Thyroid gland (tissue), 4 donors: Measurements from ENCODE around the gene DNM3. TPM values are rescaled to one million over a fixed set of nuclear protein-coding genes. Genes with fewer than 3 reads are reported as not detected.

Experiments
- DNase-seq, 2 donors: peaks; one replicate each; pipeline ENCODE4 v3.0.0-alpha.2; 2019
- H3K27ac ChIP-seq, 3 donors: fragments of 200-600 bp; sonication (generic); 1 replicate in 2 of 3; 2 replicates in 1 of 3; pipeline ENCODE4 v1.5.1; 2016 to 2019; ENCODE audit warnings: mild to moderate bottlenecking in 1 of 3, moderate library complexity in 1 of 3
- H3K27me3 ChIP-seq: fragments of 200-600 bp; sonication (generic); one replicate; pipeline ENCODE4 v1.5.1; 2019
- H3K36me3 ChIP-seq, 2 donors: fragments of 200-600 bp; sonication (generic); one replicate each; pipeline ENCODE4 v1.5.1; 2016 to 2019
- H3K4me1 ChIP-seq, 2 donors: fragments of 200-600 bp; sonication (generic); one replicate each; pipeline ENCODE4 v1.5.1; 2017 to 2019
- H3K4me3 ChIP-seq, 3 donors: fragments of 200-600 bp; sonication (generic); replicated peaks in 1 of 3; 1 replicate in 2 of 3; 2 replicates in 1 of 3; pipeline ENCODE4 v1.5.1; 2016; ENCODE audit warnings: mild to moderate bottlenecking in 1 of 3
- H3K9me3 ChIP-seq: fragments of 200-600 bp; sonication (generic); one replicate; pipeline ENCODE4 v1.5.1; 2017
- CTCF ChIP-seq, 6 experiments: fragments of 200-600 bp in 3 of 6; fragments of 450-650 bp in 3 of 6; sonication (generic) in 3 of 6; IDR thresholded peaks; one replicate each; pipeline ENCODE4 v1.5.1; 2016 to 2019; ENCODE audit warnings: antibody characterized with exemption in 6 of 6, mild to moderate bottlenecking in 2 of 6, inconsistent platforms in 1 of 6, moderate library complexity in 1 of 6
- POLR2A ChIP-seq, 2 donors: fragments of 450-650 bp; IDR thresholded peaks; one replicate each; pipeline ENCODE4 v1.6.1; 2017; ENCODE audit warnings: antibody characterized with exemption in 2 of 2, mild to moderate bottlenecking in 2 of 2, moderate library complexity in 1 of 2
- WGBS, 2 donors: methylation state at CpG; one replicate each; pipeline ENCODE4 v1.1.5; 2017; 5-methylcytosine and 5-hydroxymethylcytosine counted together
- intact Hi-C: fragments of 100-400 bp; cut with DNase I; formaldehyde crosslinking; loops from one replicate; pipeline ENCODE4 v1.15.1; 2023
- total RNA-seq, 4 donors: library from RNA; depleted of rRNA; stranded (reverse); fragments of >200 nt; gene quantifications; one replicate each; pipeline ENCODE4 v1.2.3, GENCODE V29; 2016

DNM3 gene
- total RNA-seq, 4 donors from 2014 or later, result 9.0 to 13.6 (median 10.8) TPM

- H3K36me3 ChIP-seq, result no peaks in the 10 kb centered on the region
- no peak overlapping the region for H3K27ac ChIP-seq
- no peaks in the 10 kb centered on the region for H3K27me3 ChIP-seq
- H3K4me1 ChIP-seq, result no peaks in the 10 kb centered on the region
- no peak for DNase-seq
- H3K9me3 ChIP-seq, result no peaks in the 10 kb centered on the region
- TF ChIP-seq POLR2A (IDR thresholded peaks at IDR 0.05) (no peak), CTCF (IDR thresholded peaks at IDR 0.05) (no peak)
- intact Hi-C loops, result no loop called here
- no peak overlapping the region for H3K4me3 ChIP-seq
Measured at GRCh38 chr1:172185211-172185610, 343.9 kb downstream of the DNM3 start.

- intact Hi-C loops, result no loop called here
Measured at GRCh38 chr1:172185996-172186395, 344.7 kb downstream of the DNM3 start.

GRCh38 chr1:172201572-172201971 lies 360.3 kb downstream of the DNM3 start:
- no peak for DNase-seq
- no peaks in the 10 kb centered on the region for H3K36me3 ChIP-seq
- no peak overlapping the region for H3K4me3 ChIP-seq
- H3K27ac ChIP-seq, result no peak overlapping the region
- H3K4me1 ChIP-seq, result no peaks in the 10 kb centered on the region
- no peaks in the 10 kb centered on the region for H3K9me3 ChIP-seq
- 63 to 87% methylated on average over 2 to 3 of the region's 3 CpGs for WGBS, 2 donors
- intact Hi-C loops, result no loop called here
- H3K27me3 ChIP-seq, result no peaks in the 10 kb centered on the region
- no peak for TF ChIP-seq CTCF (IDR thresholded peaks at IDR 0.05)

More at GRCh38 chr1:172185996-172186395, 344.7 kb downstream of the DNM3 start:
- Histone ChIP-seq H3K4me3 (no peak overlapping the region), H3K27me3 (no peaks in the 10 kb centered on the region), H3K36me3 (no peaks in the 10 kb centered on the region), H3K9me3 (no peaks in the 10 kb centered on the region), H3K27ac (no peak overlapping the region), H3K4me1 (no peaks in the 10 kb centered on the region)
- 83 to 85% methylated on average over 3 of the region's 3 CpGs for WGBS, 2 donors
- TF ChIP-seq CTCF (IDR thresholded peaks at IDR 0.05) (no peak), POLR2A (IDR thresholded peaks at IDR 0.05) (no peak)
- no peak for DNase-seq

GRCh38 chr1:172203135-172203823 lies 362.0 kb downstream of the DNM3 start:
- WGBS, 2 donors, result 42 to 47% methylated on average over 8 of the region's 8 CpGs
- intact Hi-C loops, result no loop called here
- no peak for TF ChIP-seq POLR2A (IDR thresholded peaks at IDR 0.05)
- TF ChIP-seq CTCF (IDR thresholded peaks at IDR 0.05), result no peak
- Histone ChIP-seq H3K9me3 (no peaks in the 10 kb centered on the region), H3K4me1 (no peaks in the 10 kb centered on the region), H3K27ac (no peak overlapping the region), H3K4me3 (no peak overlapping the region), H3K36me3 (no peaks in the 10 kb centered on the region), H3K27me3 (no peaks in the 10 kb centered on the region)
- DNase-seq, result no peak

GRCh38 chr1:172203902-172204301 lies 362.6 kb downstream of the DNM3 start:
- no peaks in the 10 kb centered on the region for H3K4me1 ChIP-seq
- no peaks in the 10 kb centered on the region for H3K27me3 ChIP-seq
- H3K36me3 ChIP-seq, result no peaks in the 10 kb centered on the region
- H3K4me3 ChIP-seq, result no peak overlapping the region
- no peak for DNase-seq
- no peaks in the 10 kb centered on the region for H3K9me3 ChIP-seq
- H3K27ac ChIP-seq, result no peak overlapping the region
- TF ChIP-seq CTCF (IDR thresholded peaks at IDR 0.05) (no peak), POLR2A (IDR thresholded peaks at IDR 0.05) (no peak)
- intact Hi-C loops, result no loop called here
